GM21367 (cell line): Measurements from ENCODE around the gene GOT1.

Experiments used
- ATAC-seq: cut with Tn5 transposase; IDR thresholded peaks from one replicate; pipeline ENCODE4 v1.9.1; 2021; ENCODE audit not compliant: unreplicated experiment

The GOT1 gene

DNA sequence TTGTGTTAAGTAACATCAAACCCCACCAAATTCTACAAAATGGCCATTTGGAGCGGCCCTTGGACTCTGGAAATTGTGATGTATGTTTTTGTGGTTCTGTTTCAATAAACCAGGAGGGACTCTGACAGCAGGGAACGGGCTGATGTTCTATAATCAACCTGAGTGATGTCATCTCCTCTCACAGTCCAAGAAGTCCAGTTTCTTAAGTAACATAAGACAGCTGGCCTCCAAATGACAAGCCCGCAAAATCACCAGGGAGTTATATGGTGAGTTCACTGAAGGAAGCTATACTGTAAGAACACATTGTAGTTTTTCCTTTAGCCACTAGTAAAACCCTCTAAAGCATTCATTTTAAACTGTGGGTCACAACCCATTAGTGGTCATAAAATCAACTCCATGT is 34.0 kb downstream of the GOT1 start:
- no peak for ATAC-seq

DNA sequence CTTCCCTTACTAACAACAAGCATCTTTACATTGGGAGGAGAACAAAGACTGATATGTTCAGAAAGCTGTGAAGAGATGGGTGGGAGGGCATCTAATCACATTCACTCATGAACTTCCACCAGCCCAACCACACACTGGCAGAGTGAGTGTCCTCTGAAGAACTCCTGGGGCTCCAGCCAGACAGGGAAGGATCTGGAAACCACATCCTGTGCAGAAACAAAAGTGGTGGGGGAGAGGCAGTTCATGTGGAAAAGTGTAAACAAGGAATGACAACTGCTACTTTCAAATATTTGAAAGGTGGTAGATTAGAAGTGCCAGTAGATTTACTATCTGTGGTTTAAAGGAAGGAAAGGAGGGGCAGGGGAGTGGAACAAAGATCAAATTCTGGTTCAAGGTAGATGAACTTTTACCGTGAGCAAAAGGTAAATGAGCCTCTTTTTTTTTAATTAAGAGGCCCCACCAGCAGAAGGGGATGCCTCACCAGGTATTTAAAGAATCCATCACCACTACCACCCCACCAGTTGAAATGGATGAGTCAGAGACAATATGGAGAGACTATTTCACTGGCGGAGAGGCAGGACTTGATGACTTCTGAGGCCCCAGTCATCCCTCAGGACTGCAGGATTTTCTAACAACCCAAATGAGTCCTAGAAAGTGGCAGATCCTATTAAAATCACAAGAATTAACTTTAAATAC is 34.5 kb downstream of the GOT1 start:
- no peak for ATAC-seq

DNA sequence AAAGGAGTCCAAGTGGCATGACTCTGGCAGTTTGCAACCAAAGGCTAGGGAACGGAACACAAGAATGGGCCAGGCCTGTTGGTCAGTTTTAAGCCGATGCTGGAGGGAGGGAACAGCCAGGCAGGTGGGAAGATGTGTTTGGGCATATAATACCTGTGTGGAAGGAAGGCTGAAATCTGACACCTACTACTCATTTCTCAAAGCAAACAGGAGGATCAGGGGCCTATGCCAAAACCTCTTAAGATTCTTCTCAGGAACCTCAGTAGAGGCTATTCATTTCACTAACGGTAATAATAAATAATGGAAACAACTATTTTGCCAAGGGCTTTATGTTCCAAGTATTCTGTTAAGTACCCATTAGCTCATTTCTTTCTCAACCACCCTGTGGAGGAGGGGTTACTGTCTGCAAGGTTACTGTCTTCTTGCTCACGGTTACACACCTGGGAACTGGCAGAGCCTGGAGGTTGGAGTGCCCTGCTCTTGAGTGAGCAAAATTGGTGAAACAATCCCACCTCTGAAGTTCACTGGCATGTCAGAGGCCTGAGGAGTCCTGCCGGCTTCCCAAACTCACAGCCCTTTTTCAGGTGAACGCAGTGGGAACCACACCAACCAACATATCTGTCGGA is 35.5 kb downstream of the GOT1 start:
- no peak for ATAC-seq

DNA sequence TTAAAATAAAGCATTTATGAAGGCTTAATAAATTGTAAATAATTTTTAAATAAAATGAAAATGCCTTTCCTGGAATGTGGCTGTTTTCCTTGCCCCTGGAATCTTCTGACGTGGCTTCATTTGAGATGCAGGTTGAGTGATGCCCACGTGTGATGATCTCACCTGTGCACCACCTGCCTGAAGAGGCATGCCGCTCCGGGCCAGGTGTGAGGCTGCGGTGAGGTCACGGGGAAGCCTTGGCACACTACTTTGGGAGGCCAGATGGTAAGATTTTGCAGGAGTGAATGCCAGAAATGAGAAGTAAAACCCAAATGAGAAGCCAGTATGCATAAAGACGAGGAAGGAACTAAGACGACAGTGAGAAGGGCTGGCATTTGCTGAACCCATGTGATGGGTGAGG is 36.2 kb downstream of the GOT1 start:
- no peak for ATAC-seq

DNA sequence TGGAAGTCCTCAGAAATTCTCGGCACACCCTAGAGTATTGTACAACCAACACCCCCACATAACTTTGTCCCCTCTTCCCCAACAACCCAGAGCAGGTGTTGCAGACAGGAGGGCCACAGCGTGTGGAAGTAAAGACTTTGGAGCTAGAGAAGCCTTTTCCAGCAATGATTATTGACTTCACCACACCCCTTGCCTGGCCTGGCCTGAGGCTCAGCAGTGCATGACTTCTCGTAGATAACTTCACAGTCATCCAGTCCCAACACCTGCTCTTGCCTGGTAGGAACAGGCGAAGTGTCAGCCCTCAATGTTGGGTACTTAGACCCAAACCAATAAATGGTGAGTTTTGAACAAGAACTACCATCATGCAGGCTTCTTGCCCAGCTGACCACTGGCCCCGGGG is 36.7 kb downstream of the GOT1 start:
- ATAC-seq = no peak

DNA sequence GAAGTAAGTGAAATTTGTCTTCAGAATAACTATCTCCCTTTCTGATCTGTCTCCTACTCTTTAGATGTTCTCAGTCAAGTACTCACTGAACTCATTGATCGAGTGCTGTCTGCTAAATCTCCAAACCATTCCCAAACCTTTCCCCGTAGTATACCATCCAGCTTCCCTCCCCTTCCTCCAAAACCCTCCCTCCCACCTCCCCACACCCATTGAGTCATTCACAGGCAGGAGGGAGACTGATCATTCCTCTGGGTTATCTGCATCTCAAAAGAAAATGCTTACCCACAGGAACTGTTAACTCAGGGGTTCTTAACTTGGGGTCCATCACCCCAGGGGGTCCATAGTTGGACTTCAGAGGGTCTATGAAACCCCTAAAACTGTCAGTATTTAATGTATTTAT is 37.4 kb downstream of the GOT1 start:
- no peak for ATAC-seq

DNA sequence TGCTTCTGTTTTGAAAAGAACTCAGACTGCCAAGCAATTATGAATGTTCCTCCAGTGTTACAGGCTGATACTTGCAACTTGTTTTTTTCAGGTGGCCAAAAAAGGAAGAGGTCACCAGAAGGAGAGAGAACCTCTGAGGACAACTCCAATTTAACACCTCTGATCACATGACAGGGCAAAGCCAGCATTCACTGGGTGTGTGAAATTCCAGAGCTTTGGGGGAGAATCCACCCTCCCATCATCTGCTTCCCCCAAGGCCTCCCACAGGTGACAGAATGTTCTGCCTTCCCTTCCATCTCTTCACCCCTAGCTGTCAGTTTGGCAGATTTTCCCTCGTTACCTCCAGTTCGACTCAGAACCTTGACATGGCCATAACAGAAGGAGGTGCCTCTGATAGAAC is 39.1 kb downstream of the GOT1 start:
- no peak for ATAC-seq

DNA sequence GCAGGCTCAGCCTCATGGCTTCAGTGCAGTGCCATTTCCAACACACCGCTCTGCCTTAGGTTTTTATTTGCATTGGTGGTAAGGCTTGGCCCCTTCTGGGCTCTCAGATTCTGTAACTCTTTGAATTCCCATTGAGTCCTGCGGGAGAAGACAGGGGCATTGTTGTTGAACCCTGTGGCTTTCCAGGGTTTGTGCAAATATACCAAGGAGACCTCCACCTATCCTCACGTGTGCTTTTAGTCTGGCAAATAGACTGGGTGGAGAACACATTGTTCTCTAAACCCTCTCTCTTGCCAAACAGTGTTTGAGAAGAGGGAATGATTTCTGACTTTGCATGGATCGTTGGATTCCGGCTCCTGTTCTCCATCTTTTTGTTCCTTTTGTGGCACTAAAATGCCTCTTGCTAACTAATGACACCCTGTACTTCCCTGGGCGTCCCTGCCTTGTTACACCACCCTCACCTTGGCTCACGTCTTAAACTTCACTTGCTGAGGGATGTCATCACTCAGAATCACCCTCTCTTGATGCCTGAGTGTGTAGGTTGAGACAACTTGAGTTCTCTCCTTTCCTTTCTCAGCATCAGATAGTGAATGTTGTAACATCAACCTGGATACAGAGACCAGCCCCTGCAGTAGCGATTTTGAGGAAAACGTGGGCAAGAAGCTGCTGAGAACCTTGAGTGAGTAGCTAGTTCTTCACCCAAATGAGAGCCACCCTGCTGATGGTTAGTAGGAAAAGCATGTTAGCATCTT is 40.5 kb downstream of the GOT1 start:
- no peak for ATAC-seq

DNA sequence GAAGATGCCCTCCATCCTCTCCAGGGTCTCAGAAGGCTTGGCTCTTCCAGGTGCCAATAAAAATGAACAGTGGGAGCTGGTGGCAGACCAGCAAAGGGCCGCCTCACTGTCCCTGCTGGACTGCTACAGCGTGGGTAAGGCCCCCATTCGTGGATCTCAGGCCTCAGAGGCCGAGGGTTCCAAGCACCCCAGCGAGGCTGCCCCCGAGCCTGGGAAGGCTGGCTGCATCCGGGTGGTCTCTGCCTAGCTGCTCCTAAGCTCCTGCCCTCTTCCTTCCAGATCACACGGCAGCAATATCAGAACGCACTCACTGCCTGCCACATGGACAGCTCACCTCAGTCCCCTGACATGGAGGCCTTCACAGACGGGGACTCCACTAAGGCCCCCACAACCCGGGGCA is 42.9 kb downstream of the GOT1 start:
- no peak for ATAC-seq

DNA sequence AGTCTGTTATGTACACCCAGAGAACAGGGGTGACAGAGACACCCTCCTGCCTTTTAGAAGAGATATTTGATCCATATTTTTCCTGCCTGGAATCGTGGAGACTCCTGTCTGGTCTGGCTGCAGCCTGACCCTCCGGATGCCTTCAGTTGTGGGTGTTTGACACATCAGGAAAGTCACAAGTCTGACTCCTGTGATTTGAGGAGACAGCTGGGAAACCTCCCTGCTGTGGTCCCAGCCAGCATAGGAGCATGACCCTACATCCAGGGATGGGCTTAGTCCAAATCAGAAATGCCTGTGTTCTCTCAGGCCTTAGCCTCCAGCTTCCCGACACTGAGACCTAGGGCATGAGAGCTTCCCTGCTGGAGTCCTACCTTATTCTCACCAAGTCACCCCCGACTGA is 43.4 kb downstream of the GOT1 start:
- no peak for ATAC-seq

DNA sequence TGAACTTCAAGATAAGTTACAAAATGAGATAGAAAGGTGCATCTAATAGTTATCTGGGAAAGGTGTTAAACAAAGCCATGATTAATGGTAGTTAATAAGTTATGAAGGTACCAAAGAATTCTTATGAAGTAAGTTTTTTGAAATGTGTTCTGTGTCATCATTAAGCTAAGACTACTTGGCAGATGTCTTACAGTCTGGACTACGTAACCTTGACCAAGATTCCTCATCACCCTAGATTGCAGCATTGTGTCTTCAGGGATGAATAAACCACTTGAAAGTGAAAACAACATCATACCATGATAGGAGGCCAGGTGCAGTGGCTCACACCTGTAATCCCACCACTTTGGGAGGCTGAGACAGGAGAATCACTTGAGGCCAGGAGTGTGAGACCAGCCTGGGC is 48.2 kb downstream of the GOT1 start:
- ATAC-seq = no peak

DNA sequence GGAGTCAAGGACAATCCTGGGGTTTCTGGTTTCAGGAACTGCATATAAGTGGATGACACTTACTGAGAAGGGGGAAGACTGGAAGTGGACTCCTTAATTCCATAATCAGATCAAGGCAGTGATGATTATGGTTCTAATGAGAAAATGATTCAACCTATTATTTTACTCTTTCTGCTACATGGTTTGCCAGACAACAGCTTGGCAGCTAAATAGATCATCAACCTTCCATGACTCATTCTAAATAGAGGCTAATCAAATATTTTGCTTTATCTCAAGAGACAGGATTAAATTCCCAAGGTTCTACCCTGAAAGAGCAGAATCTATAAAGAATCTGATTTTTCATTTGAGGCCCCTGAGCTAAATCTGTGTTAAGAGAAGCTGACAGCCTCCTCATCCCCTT is 55.0 kb downstream of the GOT1 start:
- no peak for ATAC-seq

DNA sequence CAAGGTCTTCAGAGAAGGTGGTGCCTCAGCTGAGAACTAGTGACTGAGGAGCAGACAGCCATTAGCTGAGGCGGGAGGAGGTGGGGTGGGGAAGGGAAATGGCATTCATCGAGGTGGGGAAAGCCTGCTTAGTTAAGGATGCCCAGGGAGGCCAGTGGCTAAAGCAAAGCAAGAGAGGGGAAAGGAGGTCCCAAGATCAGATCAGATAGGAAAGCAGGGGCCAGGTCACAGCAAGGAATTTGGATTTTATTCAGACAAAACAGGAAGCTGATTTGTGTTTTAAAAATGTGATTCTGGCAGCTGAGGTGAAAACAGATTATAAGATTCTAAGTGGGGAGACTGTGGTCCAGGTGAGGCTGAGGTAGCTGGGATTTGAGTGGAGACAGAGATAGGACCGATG is 55.5 kb downstream of the GOT1 start:
- no peak for ATAC-seq

DNA sequence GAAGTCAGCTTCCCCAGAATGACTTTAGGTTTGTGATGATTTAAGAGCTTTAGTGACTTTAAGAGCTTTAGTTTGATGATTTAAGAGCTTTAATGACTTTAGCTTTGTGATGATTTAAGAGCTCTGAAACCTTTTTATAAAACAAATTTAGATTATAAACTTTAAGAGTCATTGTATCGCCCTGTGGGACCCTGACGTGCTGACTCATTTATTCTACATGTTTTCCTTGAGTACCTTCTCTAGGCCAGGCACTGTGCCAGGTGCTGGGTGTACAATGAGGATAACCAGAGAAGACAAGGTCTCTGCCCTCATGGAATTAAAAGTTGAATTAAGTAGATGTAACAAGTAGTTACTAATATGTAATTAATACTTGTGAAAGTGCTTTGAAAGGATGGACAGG is 55.9 kb downstream of the GOT1 start:
- ATAC-seq = no peak

DNA sequence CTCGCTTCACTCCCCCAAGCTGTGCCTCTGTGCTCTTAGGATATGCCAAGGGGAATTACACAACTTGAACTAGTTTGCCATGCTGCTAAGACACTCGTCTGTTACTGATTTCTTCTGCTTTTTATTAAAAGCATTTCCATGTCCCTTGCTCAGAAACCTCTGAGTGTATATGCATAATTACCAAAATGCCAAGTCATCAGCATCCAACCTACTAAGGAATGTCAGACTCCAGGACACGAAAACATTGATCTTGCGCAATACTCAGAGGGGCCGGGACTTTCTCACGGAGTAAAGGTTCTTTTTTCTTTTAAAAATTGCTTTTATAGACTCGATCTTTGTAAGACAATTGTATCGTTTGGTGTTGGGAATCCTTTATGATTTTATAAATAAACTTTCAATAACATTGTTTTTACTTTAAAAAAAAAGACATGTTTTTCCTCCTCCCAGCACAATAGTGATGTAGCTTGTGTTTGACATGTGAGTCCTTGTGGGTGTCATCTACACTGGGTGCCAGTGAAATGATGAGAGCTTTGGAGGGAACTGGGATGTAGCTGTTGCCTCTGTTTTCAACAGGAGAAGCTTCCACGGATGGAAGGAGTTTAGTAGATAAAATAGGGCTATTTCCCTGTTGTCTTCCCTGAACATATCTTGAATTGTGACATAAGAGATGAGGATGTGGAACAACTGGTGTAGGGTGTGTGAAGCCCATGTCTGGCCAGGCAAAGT is 57.7 kb downstream of the GOT1 start:
- no peak for ATAC-seq

DNA sequence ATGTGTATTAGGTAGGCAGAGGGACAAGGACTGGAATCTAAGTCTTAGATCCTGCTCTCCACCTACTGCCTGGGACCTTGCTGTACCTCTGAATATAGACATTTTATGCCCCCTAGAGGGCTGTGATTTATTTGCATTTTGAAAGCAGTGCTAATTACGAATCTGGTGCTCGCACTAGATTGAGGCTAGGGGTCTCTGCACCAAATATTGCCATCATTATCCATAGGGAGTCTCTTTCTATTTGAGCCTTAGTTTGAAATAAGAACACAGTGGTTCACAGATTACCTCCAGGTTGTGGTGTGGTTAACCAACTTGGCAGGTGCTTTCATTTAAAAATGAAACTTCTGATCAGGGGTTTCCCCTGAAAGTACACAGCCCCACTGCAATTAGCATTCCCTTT is 59.4 kb downstream of the GOT1 start:
- peak; percentile 83 for ATAC-seq

DNA sequence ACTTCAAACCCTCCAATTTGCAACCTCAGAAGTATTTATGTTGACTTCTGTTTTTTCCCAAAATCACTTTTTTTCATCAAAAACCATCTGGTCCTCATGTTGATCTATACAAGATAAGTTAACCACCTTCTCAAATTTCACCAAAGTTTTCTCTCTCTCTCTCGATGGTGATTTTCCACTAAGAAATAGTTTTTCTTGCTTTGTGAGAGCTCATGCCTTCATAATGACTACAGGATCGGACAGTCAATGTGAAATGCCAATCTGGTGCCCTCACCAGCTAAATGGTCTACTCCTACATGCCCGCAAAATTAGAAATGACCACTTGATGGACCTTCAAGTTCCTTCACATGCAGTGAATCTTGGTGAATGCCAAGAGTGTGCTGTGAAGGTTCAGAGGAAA is 60.9 kb downstream of the GOT1 start:
- ATAC-seq = no peak

DNA sequence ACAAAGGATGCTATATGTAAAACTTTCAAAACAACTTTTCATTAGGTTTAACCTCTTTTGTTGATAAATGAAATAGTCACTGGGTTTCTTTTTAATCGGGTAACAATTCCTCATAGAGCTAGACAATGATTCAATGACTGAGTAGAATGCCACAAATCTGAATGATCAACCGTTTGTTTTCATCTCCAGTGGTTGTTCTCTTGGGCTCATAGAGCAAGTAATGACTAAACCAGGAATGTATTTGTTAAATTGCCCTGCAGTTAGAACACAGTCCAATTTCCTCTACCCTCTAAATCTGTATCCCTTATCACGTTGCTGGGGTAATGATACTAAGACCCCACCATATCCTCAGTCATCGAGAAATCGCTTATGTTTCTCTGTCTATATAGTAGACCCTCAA is 61.3 kb downstream of the GOT1 start:
- no peak for ATAC-seq

DNA sequence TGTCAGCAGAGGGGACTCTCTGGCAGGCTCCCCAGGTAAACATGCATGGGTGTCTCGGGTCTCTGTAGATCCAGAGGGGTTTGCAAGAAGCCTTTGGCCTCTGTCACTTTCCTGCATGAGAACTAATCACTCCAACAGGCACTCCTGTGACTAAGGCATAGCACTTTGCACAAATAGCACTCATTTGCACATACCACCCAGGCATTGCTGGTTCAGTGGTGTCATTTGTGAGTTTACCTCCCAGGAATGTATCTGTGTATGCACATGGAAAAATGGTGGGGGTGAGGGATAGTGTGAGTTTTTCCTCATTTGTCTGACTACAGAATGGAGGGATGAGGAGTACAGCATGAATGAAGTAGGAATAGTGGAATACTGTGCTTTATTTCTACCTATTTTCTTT is 61.8 kb downstream of the GOT1 start:
- ATAC-seq = no peak

DNA sequence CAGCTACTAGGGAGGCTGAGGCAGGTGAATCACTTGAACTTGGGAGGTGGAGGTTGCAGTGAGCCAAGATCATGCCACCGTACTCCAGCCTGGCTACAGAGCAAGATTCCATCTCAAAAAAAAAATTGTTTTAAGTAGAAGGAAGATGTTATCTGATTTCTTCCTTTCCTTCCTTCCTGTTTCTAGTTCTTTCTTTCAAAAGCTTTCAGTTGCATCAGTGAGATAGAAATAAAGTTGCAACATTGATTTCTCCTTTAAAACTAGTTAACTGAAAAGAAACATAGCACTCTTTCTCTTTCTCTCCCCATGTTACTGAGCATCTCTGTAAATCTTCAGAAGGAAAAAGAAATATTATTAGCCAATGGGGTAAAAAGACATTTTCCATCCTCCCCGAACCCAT is 63.8 kb downstream of the GOT1 start:
- ATAC-seq = no peak

DNA sequence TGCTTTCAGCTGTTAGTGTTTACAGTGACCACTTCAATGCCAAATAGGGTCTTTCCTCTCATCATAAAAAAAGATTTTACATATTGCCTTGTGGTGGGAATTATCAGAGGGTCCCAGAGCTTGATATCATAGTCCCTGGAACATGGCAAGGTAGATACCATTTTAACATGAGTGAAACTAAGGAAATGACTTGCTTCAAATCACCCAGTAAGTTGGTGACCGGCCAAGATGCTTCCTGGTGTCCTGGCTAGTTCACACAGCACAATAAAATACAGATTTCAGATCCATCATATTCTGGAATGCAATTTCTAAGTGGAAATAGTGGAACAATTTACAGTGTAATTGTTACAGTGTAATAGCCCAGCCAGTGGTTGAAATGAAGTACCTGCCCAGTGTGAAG is 64.7 kb downstream of the GOT1 start:
- ATAC-seq = no peak

DNA sequence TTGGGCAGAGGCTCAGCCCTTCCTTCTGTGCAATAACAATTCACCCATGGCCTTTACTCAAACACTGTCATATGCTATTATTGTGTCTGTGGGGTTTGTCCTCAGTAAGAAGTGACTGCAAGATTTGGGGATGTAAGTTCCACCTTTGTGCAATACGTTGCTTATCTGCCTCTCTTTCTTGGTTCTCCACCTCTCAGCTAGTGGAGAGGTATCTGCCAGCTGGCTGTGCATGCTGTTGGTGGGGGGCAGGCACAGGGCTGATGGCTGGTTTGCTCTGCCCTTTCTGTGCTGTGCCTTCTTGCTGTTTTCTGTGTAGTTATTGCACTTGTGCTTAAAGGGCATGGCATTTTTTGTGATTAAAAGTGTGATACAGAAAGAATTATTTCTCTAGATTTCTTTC is 65.1 kb downstream of the GOT1 start:
- ATAC-seq = no peak
